Upper lobe of left lung (tissue), 4 donors: ENCODE measurements around the gene ZNF292.

Source experiments
- CTCF ChIP-seq, 6 experiments: fragments of 450-650 bp in 4 of 6; fragments of 200-600 bp in 2 of 6; sonication (generic) in 2 of 6; IDR thresholded peaks; one replicate each; pipeline ENCODE4 v1.5.1; 2016 to 2019; ENCODE audit warnings: antibody characterized with exemption in 6 of 6
- EP300 ChIP-seq, 4 donors: sonication (generic); formaldehyde crosslinking; IDR thresholded peaks; one replicate each; pipeline ENCODE4 v1.5.1; 2017; ENCODE audit warnings: antibody characterized with exemption in 4 of 4, control low read depth in 2 of 4
- POLR2A ChIP-seq, 4 donors: fragments of 450-650 bp; IDR thresholded peaks; one replicate each; pipeline ENCODE4 v1.5.1; 2016 to 2017; ENCODE audit warnings: antibody characterized with exemption in 4 of 4, mild to moderate bottlenecking in 2 of 4
- POLR2AphosphoS5 ChIP-seq, 2 donors: sonication (generic); formaldehyde crosslinking; IDR thresholded peaks; one replicate each; pipeline ENCODE4 v1.5.1; 2017; ENCODE audit warnings: antibody characterized with exemption in 2 of 2

- TF ChIP-seq POLR2A (IDR thresholded peaks at IDR 0.05) = no peak
- no peak for TF ChIP-seq CTCF (IDR thresholded peaks at IDR 0.05)
- TF ChIP-seq POLR2AphosphoS5 (IDR thresholded peaks at IDR 0.05) = no peak
- TF ChIP-seq EP300 (IDR thresholded peaks at IDR 0.05) = no peak
Measured at GRCh38 chr6:87209812-87210211, 54.4 kb downstream of the ZNF292 start.
